Adrenal gland (tissue), 5 donors: ENCODE results near the gene VARS2.

ENCODE experiments used
- POLR2A ChIP-seq, 2 donors: fragments of 450-650 bp; IDR thresholded peaks; one replicate each; pipeline ENCODE4 v1.6.1; 2017; ENCODE audit warnings: antibody characterized with exemption in 2 of 2, mild to moderate bottlenecking in 2 of 2, moderate library complexity in 1 of 2
- TF ChIP-seq, protein P1 (sequence below), 6 experiments: fragments of 450-650 bp in 4 of 6; fragments of 200-600 bp in 2 of 6; sonication (generic) in 1 of 6; IDR thresholded peaks; 1 replicate in 5 of 6; 2 replicates in 1 of 6; pipeline versions ENCODE4 v1.5.1 to v1.8.0; 2016 to 2021; ENCODE audit warnings: antibody characterized with exemption in 6 of 6, mild to moderate bottlenecking in 2 of 6, moderate library complexity in 1 of 6
- donor health status: DM: no; HTN: no; CAD: no.

DNA sequence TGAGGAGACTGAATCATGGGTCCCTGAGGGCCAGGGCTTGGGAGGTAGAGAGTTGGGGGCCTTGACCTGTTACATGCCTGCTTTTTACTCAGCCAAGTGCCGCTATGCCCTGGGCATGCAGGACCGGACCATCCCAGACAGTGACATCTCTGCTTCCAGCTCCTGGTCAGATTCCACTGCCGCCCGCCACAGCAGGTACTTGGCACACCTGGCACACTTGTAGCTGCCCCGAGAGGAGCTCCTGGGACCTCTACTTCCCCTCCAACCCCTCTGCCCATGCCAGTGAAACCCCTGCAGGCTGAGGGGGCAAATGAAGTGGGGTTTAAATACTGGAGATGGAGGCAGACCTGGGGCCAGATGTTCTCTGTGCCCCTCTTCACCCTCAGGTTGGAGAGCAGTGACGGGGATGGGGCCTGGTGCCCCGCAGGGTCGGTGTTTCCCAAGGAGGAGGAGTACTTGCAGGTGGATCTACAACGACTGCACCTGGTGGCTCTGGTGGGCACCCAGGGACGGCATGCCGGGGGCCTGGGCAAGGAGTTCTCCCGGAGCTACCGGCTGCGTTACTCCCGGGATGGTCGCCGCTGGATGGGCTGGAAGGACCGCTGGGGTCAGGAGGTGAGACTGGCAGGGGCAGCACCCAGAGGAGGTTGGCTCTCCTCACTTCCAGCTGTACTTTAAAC is 25.1 kb upstream of the VARS2 start:
- TF ChIP-seq POLR2A (IDR thresholded peaks at IDR 0.05), result no peak
- TF ChIP-seq, protein P1, sequence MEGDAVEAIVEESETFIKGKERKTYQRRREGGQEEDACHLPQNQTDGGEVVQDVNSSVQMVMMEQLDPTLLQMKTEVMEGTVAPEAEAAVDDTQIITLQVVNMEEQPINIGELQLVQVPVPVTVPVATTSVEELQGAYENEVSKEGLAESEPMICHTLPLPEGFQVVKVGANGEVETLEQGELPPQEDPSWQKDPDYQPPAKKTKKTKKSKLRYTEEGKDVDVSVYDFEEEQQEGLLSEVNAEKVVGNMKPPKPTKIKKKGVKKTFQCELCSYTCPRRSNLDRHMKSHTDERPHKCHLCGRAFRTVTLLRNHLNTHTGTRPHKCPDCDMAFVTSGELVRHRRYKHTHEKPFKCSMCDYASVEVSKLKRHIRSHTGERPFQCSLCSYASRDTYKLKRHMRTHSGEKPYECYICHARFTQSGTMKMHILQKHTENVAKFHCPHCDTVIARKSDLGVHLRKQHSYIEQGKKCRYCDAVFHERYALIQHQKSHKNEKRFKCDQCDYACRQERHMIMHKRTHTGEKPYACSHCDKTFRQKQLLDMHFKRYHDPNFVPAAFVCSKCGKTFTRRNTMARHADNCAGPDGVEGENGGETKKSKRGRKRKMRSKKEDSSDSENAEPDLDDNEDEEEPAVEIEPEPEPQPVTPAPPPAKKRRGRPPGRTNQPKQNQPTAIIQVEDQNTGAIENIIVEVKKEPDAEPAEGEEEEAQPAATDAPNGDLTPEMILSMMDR (IDR thresholded peaks at IDR 0.05), result no peak
